ENCODE results near the gene NLRC5. TPM values are rescaled to one million over a fixed set of nuclear protein-coding genes. Genes with fewer than 3 reads are reported as not detected.
"Not testable (repeated sequence)": the region's sequence is repeated elsewhere in the genome, so short reads cannot be mapped to it uniquely, and the experiment has no call there.

NLRC5 gene
- polyA plus RNA-seq, 3 donors = 1.8 to 4.3 (median 3.5) TPM

DNA sequence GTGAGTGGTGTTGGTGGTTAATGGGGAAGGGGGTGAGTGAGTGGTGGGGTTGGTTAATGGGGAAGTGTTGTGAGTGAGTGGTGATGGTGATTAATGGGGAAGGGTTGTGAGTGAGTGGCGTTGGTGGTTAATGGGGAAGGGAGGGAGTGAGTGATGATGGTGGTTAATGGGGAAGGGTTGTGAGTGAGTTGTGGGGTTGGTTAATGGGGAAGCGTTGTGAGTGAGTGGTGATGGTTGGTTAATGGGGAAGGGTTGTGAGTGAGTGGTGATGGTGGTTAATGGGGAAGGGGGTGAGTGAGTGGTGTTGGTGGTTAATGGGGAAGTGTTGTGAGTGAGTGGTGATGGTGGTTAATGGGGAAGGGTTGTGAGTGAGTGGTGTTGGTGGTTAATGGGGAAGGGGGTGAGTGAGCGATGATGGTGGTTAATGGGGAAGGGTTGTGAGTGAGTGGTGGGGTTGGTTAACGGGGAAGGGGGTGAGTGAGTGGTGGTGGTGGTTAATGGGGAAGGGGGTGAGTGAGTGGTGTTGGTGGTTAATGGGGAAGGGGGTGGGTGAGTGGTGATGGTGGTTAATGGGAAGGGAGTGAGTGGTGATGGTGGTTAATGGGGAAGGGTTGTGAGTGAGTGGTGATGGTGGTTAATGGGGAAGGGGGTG lies 81.8 kb downstream of the NLRC5 start:
- not testable (repeated sequence) for DNase-seq

DNA sequence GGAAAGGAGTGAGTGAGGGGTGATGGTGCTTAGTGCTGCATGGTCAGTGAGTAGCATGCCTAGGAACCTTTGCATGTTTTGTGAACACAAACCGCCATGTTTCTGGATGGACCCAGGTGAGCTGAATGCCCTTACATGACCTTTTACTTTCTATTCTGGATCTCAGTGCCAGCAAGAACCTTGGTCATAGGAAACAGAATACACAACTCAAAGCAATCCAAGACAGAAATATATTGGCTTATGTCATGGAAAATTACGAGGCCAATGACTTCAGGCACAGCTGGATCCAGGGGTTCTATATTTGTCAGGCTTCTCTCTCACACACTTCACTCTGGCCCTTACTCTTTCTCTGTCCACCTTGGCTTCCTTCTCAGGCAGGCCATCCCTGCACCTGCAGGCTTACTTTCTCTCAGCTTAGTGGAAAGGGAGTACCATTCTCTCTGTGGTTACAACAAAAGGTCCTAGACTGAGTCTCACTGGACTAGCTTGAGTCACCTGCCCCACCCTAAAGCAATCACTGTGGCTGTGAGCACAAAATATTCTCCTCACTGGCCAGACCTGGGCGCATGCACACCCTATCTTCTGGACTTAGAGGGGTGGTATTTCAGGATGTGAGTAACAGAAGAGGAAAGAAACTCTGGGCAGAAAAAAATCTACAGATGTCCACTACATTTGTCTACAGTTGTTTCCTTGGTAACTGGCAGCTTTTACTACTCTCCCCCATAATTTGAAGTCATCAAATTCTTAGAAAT lies 82.7 kb downstream of the NLRC5 start:
- no peak for DNase-seq

DNA sequence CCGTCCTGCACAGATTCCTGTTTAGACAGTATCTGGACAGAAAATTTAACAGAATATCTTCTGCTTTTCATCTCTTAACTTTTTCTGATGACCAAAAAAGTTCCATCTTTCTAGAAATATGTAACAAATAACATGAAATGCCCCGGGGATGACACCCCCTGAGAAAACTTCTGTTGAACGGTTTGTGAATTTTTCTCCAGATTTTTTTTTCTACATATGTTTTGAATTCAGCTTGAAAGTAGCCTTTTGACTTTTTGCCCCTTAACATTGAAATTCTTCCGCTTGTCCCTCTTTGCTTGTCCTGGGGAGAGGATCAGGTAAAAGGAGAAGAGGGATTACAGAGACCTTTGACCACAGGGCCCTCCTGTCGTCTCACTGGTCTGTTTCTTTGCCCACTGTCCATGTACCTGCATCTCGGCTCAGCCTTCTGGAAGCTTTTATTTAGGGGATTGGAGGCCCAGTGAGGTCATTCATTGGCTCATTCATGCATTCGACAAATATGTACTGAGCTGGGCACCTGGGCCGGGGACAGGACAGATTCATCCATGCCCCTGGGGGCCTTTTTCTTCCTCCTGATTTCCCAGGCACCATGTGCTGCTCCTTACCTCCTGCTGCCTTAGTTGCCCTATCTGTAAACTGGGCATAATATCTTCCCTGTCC lies 83.4 kb downstream of the NLRC5 start:
- DNase-seq = no peak

DNA sequence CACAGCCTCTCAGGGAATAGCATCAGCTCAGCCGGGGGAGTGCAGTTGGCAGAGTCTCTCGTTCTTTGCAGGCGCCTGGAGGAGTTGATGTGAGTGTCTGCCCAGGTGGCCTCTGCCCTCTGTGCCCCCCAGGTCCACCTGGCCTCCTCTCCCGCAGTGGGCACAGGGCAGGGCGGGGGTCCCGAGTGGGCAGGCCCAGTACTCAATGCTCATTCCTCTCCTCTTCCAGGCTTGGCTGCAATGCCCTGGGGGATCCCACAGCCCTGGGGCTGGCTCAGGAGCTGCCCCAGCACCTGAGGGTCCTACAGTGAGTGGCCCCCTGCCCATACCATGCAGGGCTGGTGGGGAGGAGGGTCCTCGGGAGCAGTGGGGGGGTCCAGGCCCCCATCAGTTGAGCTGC lies 88.4 kb downstream of the NLRC5 start:
- no peak for DNase-seq

DNA sequence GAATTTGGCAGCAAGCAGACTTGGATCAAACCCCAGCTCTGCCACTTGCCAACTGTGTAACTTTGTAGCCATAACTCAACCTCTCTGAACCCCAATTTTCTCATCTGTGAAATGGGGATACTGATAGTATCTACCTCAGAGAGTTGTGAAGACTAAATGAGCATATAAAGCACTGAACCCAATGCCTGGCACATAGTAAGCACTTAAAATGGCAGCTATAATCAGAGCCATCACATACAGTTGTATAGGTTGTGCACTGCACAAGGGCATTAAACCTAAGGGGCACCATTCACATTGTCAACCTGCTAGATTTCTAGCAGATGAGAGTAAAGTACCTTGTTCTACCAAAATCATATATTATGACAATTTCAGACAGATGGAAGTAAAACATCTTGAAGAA lies 92.4 kb downstream of the NLRC5 start:
- no peak for DNase-seq

DNA sequence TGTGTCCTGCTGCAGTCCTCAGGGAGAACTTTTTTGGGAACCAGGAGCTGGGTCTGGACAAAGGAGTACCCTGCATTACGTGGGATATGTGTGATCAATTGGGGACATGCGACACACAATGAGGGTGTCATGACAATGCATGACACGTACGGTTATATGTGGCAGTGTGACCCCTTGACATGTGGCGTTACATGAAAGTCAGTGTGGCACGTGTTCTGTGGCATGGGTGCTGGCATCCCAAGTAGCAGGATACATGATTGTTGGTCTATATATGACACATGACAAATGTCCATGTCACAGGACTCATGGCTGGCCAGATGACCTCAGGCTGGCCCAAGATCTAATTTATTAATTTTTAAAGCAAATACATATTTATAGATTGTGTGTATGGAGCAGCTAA lies 93.3 kb downstream of the NLRC5 start:
- DNase-seq = no peak

DNA sequence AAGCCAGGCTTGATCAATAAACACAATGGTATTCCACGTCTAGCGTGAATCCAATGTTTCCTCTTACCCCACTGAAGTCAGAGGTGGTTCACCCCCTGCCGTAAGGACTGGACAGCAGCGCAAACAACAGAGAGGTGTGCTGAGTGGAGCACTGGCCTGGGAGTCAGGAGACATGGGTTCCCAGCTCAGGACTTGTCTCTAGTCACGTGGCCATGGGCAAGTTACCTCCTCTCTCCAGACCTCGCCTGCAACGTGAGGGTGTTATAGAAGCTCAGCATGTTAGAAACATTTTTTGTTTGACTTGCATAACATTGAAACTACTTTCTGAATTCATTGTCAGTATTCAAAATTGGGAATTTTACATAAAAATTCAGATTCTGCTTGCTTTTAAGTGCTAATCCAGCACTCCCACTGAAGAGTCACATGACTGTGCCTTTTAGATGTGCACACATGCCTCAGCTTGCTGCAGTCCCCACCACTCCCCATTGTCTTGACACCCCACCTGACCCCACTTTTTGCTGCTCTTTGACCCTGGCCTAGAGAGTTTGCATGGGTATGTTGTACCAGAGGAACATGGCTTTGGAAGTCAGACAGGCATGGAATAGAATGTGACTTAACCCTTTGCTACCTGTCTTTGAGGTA lies 94.2 kb downstream of the NLRC5 start:
- DNase-seq = no peak

DNA sequence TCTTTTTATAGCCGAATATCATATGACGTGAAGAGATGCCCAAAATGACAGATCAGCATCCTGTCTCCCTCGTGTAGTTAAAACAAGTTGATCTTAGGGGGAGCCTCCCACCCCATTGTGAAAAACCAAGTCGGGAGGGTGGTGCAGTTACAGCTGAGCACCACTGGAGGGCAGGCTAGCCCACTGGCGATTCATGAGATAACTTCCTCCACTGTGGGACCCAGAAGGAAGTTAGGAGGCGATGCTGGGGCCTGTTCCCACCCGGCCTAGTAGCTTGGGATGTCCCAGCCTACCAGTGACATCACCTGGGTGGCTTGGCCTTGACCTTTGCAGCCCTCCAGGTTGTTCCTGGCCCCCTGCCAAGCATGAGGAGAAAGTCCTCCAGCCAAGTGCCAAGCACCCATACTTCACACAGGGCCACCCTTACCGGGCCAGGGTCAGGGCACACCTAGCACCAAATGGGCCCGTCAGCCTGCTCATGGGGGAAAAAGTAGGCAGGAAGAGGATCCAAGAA lies 95.0 kb downstream of the NLRC5 start:
- peak; percentile 63 for DNase-seq

DNA sequence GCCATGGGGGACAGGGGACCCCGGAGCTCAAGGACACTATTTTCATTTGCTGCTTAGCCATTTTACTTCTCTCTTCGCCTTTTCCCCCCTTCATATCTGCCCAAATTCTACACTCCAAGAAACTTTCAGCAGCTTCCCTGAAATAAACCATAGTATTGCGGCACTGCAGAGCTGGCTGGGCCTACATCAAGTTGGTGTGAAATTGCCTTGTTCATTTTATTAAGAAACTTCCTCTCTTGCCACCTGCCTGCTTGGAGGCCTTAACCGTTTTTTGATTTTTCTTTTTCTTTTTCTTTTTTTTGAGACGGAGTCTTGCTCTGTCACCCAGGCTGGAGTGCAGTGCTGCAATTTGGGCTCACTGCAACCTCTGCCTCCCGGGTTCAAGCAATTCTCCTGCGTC lies 95.6 kb downstream of the NLRC5 start:
- DNase-seq = no peak

DNA sequence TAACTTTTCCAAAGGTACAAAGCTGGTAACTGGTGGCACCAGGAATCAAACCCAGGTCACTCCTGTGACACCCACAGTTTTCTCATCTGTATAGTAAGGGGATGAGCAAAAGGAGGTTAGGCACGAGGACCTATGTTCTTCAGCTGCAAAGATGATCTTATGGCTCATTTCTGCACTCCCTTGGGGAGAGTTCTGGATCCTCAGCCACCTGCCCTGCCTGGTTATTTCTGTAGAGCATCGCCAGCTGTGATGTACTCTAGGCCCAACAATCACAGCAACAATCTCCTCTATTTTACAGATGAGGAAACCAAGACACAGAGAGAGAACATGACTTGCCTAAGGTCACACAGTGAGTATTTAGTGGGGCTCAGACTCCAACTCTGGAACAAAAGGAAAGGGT lies 97.6 kb downstream of the NLRC5 start:
- no peak for DNase-seq

DNA sequence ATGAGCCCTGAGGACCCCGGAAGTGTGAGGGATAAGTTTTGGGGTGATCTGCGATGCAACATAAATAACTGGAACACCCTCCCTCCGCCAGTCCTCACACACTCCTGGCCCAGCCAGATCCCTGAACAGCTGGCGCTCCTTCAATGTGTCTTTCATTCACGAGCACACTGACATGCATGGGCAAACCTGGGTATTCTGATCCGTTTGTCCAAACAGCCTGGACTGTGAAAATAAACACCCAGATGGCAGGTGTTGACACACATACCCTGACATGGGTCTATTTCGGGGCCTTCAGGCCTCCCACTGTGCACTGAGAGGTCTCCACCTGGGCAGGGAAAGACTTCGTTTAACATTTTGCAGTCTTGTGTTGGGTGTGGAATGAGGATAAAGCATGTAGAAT lies 100.0 kb downstream of the NLRC5 start:
- DNase-seq = peak; percentile 34

DNA sequence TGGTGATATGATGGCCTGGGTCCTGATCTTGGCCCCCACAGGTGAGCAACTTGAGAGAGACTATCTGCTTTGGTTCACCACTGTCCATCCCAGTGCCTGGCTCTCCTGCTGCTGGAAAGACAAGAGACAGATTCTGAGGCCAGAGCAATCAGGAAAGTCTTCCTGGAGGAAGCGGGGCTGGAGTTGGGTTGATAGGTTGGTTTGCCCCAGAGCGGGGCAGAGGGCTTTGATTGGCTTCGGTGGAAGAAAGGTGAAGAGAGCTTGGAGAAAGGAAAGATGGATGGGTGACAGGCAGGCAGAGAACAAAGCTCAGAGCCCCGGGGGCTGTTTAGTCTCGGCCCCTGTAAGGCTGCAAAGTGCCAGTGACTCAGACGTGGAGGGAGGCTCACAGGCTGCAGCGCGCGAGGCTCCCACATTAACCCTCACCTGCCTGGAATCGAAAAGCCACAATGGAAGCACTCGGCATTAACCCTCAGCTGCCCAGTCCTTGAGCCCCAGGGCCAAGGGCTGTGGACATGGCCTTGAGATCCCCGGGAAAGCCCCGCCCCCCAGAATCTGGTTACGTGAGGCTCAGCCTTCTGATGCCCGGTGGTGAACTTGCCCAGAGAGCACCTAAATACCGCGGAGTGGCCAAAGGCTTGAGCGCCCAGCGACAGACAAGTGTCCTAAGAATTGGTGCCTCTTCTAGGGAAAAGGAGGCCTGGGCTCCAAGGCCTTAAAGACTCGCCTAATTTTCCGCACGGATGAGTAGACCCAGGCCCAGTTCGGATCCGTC lies 102.0 kb downstream of the NLRC5 start:
- DNase-seq = peak; percentile 24

DNA sequence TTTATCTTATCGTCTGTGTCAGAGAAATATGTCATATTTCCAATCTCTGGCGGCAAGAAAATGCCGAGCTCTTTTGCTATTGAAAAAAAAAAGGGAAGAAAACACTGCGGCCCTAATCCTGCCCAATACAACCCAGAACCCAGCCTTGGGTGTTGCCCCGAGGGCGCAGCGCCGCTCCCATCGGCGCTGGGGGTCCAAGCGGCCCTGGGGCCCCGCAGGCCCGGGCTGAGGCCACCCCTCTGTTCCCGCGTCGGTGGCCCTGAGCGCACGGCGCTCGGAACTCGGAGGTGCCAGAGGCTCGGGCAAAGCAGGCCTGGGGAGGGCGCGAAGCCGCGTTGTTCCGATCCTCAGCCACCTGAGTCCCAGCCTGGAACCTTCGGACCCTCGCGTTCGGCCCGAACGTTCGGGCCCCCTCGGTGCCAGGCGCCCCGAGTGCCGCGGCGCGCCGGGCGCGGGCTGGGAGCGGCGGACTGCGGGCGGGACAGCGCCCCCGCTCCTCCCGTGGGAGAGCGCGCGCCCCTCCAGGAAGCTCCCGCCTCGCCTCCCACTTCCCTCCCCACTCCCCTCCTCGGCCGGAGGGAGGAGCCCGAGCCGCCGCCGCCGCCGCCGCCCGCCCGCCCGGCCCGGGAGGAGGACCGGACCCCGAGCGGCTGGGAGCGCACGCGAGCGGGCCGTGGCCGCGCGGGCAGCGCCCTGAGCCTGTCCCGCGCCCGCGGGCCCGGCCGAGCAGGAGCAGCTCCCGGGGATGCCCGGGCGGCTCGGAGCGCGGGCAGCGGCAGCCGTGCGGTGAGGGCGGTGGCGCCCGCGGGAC lies 102.8 kb downstream of the NLRC5 start, which contains the start of gene CPNE2:
CPNE2 (plus strand) TSS at position 609 of the 811 bp plus-strand sequence. CDS start 18,160 bp downstream, outside the sequence.
- DNase-seq = peak; percentile 65

DNA sequence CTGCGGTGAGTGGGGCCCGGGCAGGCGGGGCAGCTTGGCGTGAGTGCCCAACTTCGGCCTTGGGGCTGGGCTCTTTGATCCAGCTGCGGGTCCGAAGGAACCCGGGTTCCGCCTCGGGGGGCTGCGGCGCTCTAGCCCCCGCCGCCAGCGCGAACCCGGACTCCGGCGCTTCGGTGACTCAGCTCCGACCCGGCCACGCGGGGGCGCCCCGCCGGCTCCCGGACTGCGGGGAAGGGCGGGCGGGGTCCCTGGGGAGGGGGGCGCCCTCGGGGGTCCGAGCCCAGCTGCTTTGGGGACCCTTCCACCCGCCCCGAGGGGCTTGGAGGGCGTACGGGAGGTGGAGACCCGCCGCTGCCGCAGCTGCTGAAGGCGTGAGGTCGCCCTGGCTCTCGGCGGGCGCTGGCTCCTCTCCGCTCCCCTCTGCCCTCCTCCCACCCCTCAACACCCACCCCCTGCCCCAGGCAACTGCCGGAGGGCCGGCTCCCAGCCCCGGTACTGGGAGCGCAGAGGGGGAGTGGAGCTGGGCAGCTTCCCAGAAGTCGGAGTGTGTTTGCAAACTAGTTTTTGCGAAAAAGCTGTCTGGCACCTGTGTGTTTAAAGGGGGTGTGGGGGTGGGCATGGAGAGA lies 103.5 kb downstream of the NLRC5 start:
- peak; percentile 14 for DNase-seq

DNA sequence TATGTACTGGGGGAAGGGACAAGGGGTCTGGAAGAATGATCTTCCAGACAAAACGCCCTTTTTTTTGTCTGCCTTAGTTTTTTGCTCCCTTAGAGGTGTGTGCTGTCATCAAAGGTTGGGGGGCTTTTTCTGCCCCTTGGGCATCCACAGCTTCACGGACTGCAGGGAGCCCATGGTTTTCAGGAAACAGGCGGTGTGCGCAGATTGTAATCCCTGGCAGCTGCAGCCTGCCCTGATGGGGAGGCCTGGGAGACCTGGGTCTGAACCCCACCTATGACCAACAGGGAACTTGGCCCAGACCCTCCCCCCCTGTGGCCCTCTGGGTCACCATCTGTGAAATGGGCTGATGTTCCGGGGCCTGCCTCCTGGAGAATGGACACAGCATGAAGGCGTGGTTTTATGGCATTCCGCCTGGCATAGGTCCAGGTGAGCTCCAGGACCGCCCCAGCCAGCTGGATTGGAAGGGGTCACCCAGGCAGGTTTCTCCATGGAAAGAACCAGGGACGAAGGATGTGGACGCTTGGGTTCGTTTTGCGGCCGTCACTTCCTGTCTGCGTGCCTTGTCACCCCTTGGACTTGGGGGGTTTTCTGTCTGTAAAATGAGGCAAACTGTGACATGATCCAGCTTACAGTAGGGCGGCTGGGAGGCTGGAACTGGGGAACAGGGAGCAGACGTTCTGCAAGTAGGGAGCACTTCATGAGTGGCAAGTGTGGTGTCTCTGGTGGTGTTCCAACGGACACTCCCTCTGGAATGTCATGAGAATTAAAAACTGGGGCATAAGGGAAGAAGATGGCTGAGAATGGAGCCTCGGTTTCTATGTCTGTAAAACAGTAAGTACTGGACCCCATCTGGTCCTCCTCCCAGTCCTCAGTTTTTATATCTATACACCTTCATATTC lies 104.6 kb downstream of the NLRC5 start:
- no peak for DNase-seq

DNA sequence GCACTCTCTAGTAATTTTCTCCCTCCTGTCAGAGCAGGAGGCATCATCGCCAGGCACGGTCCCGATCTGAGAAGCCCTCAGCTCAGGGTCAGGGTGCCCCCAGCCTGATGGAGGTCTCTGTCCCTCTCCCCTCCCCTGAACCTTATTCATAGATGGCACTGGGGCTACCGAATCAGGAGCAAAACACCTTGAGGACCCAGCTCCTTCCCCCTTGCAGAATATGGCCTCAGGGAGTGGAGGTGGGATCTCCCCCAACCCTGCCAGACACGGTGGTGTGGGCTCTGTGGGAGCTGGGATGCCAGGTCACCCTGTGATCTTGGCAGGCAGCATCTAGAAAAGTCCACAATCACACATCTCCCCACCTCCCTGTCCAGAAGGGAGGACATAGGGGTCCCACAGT lies 105.6 kb downstream of the NLRC5 start:
- DNase-seq = no peak

DNA sequence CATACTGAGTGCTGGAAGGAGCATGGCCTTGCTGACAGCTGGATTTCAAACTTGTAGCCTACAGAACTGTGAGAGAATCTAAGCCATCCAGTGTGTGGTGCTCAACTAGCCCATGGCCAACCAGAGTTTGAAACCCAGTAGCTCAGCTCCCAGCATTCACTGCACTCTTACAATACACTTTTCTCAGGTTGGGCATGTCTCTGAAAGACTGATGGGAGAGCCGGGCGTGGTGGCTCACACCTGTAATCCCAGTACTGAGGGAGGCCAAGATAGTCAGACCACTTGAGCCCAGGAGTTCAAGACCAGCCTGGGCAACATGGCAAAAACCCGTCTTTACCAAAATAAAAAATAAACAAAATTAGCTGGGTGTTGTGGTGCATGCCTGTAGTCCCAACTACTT lies 106.8 kb downstream of the NLRC5 start:
- no peak for DNase-seq

DNA sequence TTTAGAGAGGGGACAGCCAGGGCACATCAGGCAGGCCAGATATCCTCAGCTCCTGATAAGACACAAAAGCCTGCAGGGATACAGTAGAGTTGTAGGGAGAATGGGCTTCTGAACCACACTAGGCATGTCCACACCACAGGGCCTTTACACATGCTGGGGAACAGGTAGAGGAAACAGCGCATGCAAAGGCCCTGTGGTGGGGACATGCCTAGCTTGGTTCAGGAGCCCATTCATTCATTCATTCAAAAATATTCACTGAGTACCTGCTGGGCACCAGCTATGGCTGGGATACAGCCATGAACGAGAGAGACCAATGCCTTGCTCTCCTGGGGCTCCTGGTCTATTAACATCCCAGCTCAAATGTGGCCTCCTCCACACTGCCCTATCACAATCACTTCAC lies 107.4 kb downstream of the NLRC5 start:
- no peak for DNase-seq
